ENCODE results near the gene CDK17.

The CDK17 gene

GRCh38 chr12:96427269-96427729 is 27.1 kb upstream of the CDK17 start:
- TF ChIP-seq CTCF (conservative IDR thresholded peaks at IDR 0.05; ENCODE audit: control insufficient read depth, insufficient read depth, low read depth, low read length) = no peak
- DNase-seq (ENCODE audit: low read depth) = peak; percentile 100
- H3K4me3 ChIP-seq (ENCODE audit: control insufficient read depth, low read depth, low read length) = peak overlapping the region; percentile 39

DNA sequence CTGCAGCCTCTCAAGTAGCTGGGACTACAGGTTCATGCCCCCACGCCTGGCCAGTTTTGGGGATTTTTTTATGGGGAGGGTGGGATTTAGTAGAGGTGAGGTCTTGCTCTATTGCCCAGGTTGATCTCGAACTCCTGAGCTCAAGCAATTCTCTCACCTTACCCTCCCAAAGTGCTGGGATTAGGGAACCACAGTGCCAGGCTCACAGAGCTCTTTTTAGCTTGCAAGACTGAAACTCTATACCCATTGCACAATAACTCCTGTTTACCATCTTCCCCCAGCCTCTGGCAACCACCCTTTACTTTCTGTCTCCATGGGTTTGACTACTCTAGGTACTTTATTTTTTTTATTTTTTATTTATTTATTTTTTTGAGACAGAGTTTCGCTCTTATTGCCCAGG is 25.7 kb upstream of the CDK17 start:
- no peak overlapping the region for H3K4me3 ChIP-seq (ENCODE audit: control insufficient read depth, low read depth, low read length)
- TF ChIP-seq CTCF (conservative IDR thresholded peaks at IDR 0.05; ENCODE audit: control insufficient read depth, insufficient read depth, low read depth, low read length) = no peak
- DNase-seq (ENCODE audit: low read depth) = peak; percentile 92

GRCh38 chr12:96425321-96425720 is 25.1 kb upstream of the CDK17 start:
- DNase-seq (ENCODE audit: low read depth) = peak; percentile 100
- no peak overlapping the region for H3K4me3 ChIP-seq (ENCODE audit: control insufficient read depth, low read depth, low read length)
- TF ChIP-seq CTCF (conservative IDR thresholded peaks at IDR 0.05; ENCODE audit: control insufficient read depth, insufficient read depth, low read depth, low read length) = no peak

- TF ChIP-seq CTCF (conservative IDR thresholded peaks at IDR 0.05; ENCODE audit: control insufficient read depth, insufficient read depth, low read depth, low read length) = no peak
- DNase-seq (ENCODE audit: low read depth) = no peak
- H3K4me3 ChIP-seq (ENCODE audit: control insufficient read depth, low read depth, low read length) = no peak overlapping the region
Measured at GRCh38 chr12:96424601-96425000, 24.4 kb upstream of the CDK17 start.

- H3K4me3 ChIP-seq (ENCODE audit: control insufficient read depth, low read depth, low read length) = no peak overlapping the region
- DNase-seq (ENCODE audit: low read depth) = peak; percentile 96
- TF ChIP-seq CTCF (conservative IDR thresholded peaks at IDR 0.05; ENCODE audit: control insufficient read depth, insufficient read depth, low read depth, low read length) = no peak
Measured at GRCh38 chr12:96422192-96422591, 22.0 kb upstream of the CDK17 start.

DNA sequence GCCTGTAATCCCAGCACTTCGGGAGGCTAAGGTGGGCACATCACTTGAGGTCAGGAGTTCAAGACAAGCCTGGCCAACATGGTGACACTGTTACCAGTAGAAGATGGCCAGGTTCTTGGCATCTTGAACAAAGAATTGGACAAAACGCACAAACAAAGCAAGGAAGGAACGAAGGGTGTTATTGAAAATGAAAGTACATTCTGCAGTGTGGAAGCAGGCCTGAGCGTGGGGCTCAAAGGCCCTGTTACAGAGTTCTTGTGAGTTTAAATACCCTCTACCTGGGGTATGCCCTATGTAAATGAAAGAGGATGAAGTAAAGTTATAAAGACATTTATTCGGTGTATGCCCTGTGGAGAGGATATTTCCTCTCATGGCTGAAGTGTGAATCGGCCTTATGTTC is 20.8 kb upstream of the CDK17 start:
- no peak for DNase-seq (ENCODE audit: low read depth)
- TF ChIP-seq CTCF (conservative IDR thresholded peaks at IDR 0.05; ENCODE audit: control insufficient read depth, insufficient read depth, low read depth, low read length) = no peak
- H3K4me3 ChIP-seq (ENCODE audit: control insufficient read depth, low read depth, low read length) = no peak overlapping the region

GRCh38 chr12:96420277-96420835 is 20.1 kb upstream of the CDK17 start:
- TF ChIP-seq CTCF (conservative IDR thresholded peaks at IDR 0.05; ENCODE audit: control insufficient read depth, insufficient read depth, low read depth, low read length) = no peak
- H3K4me3 ChIP-seq (ENCODE audit: control insufficient read depth, low read depth, low read length) = no peak overlapping the region
- peak; percentile 56 for DNase-seq (ENCODE audit: low read depth)
